Measurements from ENCODE around the gene ZBTB45. TPM values are rescaled to one million over a fixed set of nuclear protein-coding genes. Genes with fewer than 3 reads are reported as not detected.
A peak's percentile ranks its signal among the peaks of the same experiment; 100 is the strongest.

The ZBTB45 gene
- total and polyA plus RNA-seq, 10 of the 15 experiments (the other 5 are each of a cell fraction or from before 2014, with no cell fraction given), result 0.29 to 17.2 (median 4.2) TPM

- peak; percentile 57 for TF ChIP-seq KLF5 (IDR thresholded peaks at IDR 0.05; ENCODE audit: partially characterized antibody)
- no peak for TF ChIP-seq CHD4 (IDR thresholded peaks at IDR 0.05)
- peak; percentile 83 for TF ChIP-seq BACH1 (IDR thresholded peaks at IDR 0.05; ENCODE audit: borderline replicate concordance)
- no peak for TF ChIP-seq WRNIP1 (IDR thresholded peaks at IDR 0.05; ENCODE audit: borderline replicate concordance, low read depth, low read length)
- TF ChIP-seq ATF3 (IDR thresholded peaks at IDR 0.05; ENCODE audit: borderline replicate concordance, extremely low read depth, low read depth, low read length), result no peak
- no peak for TF ChIP-seq CEBPZ (IDR thresholded peaks at IDR 0.05; ENCODE audit: low read depth, low read length)
- TF ChIP-seq NRF1 (conservative IDR thresholded peaks at IDR 0.05; ENCODE audit: low read depth, low read length), result no peak
- no peak for TF ChIP-seq ZBTB4 (CRISPR knock-in tag; IDR thresholded peaks at IDR 0.05)
- peak; percentile 71; the same call in 1 of the 2 replicates for TF ChIP-seq NFYB (IDR thresholded peaks at IDR 0.05; ENCODE audit: insufficient read depth, low read depth, low read length)
- TF ChIP-seq, protein P1, sequence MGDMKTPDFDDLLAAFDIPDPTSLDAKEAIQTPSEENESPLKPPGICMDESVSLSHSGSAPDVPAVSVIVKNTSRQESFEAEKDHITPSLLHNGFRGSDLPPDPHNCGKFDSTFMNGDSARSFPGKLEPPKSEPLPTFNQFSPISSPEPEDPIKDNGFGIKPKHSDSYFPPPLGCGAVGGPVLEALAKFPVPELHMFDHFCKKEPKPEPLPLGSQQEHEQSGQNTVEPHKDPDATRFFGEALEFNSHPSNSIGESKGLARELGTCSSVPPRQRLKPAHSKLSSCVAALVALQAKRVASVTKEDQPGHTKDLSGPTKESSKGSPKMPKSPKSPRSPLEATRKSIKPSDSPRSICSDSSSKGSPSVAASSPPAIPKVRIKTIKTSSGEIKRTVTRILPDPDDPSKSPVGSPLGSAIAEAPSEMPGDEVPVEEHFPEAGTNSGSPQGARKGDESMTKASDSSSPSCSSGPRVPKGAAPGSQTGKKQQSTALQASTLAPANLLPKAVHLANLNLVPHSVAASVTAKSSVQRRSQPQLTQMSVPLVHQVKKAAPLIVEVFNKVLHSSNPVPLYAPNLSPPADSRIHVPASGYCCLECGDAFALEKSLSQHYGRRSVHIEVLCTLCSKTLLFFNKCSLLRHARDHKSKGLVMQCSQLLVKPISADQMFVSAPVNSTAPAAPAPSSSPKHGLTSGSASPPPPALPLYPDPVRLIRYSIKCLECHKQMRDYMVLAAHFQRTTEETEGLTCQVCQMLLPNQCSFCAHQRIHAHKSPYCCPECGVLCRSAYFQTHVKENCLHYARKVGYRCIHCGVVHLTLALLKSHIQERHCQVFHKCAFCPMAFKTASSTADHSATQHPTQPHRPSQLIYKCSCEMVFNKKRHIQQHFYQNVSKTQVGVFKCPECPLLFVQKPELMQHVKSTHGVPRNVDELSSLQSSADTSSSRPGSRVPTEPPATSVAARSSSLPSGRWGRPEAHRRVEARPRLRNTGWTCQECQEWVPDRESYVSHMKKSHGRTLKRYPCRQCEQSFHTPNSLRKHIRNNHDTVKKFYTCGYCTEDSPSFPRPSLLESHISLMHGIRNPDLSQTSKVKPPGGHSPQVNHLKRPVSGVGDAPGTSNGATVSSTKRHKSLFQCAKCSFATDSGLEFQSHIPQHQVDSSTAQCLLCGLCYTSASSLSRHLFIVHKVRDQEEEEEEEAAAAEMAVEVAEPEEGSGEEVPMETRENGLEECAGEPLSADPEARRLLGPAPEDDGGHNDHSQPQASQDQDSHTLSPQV (IDR thresholded peaks at IDR 0.05), result no peak
- no peak for TF ChIP-seq HDAC6 (IDR thresholded peaks at IDR 0.05; ENCODE audit: unreplicated experiment)
- TF ChIP-seq E4F1 (IDR thresholded peaks at IDR 0.05; ENCODE audit: borderline replicate concordance, partially characterized antibody), result peak; percentile 95
- TF ChIP-seq NR2F1 (conservative IDR thresholded peaks at IDR 0.05), result peak; percentile 99
- TF ChIP-seq YY1 (IDR thresholded peaks at IDR 0.05; ENCODE audit: low read depth, low read length), result no peak
- peak; percentile 50; the same call in 1 of the 2 replicates for TF ChIP-seq LARP7 (IDR thresholded peaks at IDR 0.05)
Measured at GRCh38 chr19:58475714-58476497, 43.7 kb downstream of the ZBTB45 start, which contains the start of gene ZNF446 (continued).

Data from GM12878 (cell line).